HEK293T (cell line): ENCODE results near the gene DIAPH1.

Experiments
- FOXK2 ChIP-seq: fragments of 450-650 bp; IDR thresholded peaks from 2 replicates; pipeline ENCODE4 v1.6.1; 2016; ENCODE audit warnings: mild to moderate bottlenecking
- FOXM1 ChIP-seq: fragments of 450-650 bp; IDR thresholded peaks from 2 replicates; pipeline ENCODE4 v1.6.1; 2017; ENCODE audit warnings: mild to moderate bottlenecking, borderline replicate concordance
- HDGF ChIP-seq: fragments of 450-650 bp; IDR thresholded peaks from 2 replicates; pipeline ENCODE4 v1.6.1; 2017; ENCODE audit warnings: antibody characterized with exemption, borderline replicate concordance
- SUZ12 ChIP-seq: fragments of 450-650 bp; IDR thresholded peaks from 2 replicates; pipeline ENCODE4 v1.6.1; 2016; ENCODE audit warnings: mild to moderate bottlenecking

DNA sequence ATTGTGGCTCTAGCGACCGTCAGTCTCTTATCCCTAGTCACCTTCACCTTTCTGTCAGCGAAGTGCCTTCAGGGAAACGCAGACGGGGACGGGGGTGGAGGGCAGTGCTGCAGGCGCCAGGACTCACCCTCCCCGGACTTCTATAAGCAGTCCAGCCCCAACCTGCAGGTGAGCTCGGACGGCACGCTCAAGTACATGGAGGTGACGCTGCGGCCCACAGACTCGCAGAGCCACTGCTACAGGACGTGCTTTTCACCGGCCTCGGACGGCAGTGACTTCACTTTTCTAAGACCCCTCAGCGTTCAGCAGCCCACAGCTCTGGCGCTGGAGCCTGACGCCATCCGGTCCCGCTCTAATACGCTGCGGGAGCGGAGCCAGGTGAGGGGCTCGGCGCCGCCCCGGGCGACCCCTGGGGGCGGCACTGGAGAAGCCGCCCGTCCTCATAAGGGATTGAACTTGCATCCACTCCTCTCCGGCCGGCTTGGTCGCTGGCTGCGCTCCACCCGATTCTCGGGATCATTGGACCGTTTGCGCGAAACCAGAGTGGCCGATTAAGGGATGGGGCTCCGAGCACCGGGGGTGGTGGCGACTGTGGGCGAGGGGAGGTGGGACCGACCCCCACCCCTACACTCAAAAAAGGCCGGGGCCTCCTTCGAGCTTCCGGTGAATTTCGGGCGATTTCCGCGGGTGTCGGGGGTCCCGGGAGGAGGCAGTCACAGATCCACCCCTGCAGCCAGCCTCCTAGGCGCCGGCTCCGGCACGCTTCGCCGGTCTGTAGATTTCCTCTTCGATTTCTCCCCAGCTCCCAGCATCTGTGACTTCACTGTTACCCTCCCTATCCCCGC is 127.3 kb downstream of the DIAPH1 start:
- TF ChIP-seq HDGF (no peak), FOXM1 (no peak), FOXK2 (no peak), SUZ12 (no peak)
